K562 (cell line): ENCODE results near the gene SLC7A9. TPM values are rescaled to one million over a fixed set of nuclear protein-coding genes. Genes with fewer than 3 reads are reported as not detected.

ENCODE experiments used
- ATAC-seq: fragments of 200-7000 bp; cut with Tn5 transposase; 3 replicates; pipeline ENCODE4 v1.9.1; 2020; ENCODE audit warnings: moderate library complexity
- BruUV-seq: library from RNA; stranded (reverse); fragments of 400-500 nt; replicated peaks from 2 replicates; lab custom pipeline; 2021; lab: Mats Ljungman, UMichigan
- CTCF ChIA-PET: fragments of 300-600 bp; formaldehyde crosslinking; extraction: SDS; loops from one replicate; lab custom pipeline; 2021; ENCODE audit warnings: low intra/inter-chr PET ratio; lab: Yijun Ruan, JAX
- POLR2A ChIA-PET: fragments of 300-600, 350-650 bp; sonication (Branson Sonifier 250); formaldehyde crosslinking; extraction: SDS; loops from one replicate; lab custom pipeline; 2021; ENCODE audit warnings: antibody characterized with exemption, inconsistent platforms; lab: Yijun Ruan, JAX
- DNase-seq, 4 experiments: peaks; one replicate each; pipeline versions ENCODE4 v3.0.0 to v3.0.0-alpha.2; 2011 to 2018; ENCODE audit warnings: low spot score in 3 of 4, mixed read lengths in 3 of 4; ENCODE audit errors: extremely low read depth in 1 of 4
- FAIRE-seq: peaks from 2 replicates; lab custom pipeline; 2011; peaks lifted over from hg19 to GRCh38; lab: Jason Lieb, UNC
- H2AFZ ChIP-seq: 2 replicates; pipeline ENCODE4 v1.6.0; 2011; ENCODE audit warnings: low read depth, low read length, control low read depth, inconsistent platforms
- H3K27ac ChIP-seq: fragments of 200-600 bp; 3 replicates; pipeline ENCODE4 v1.8.0; 2011; ENCODE audit warnings: low read depth, mild to moderate bottlenecking, control low read depth, inconsistent platforms, low read length, moderate library complexity, mixed read lengths; ENCODE audit errors: extremely low read depth
- H3K27me3 ChIP-seq, 2 experiments: fragments of 300-600 bp in 1 of 2; 2 replicates in 1 of 2; 3 replicates in 1 of 2; pipeline versions ENCODE4 v1.6.0 to v1.8.0; 2011; ENCODE audit warnings: inconsistent platforms in 2 of 2, low read length in 2 of 2, mild to moderate bottlenecking in 1 of 2, mixed read lengths in 1 of 2, moderate library complexity in 1 of 2; ENCODE audit not compliant: control insufficient read depth in 2 of 2, insufficient read depth in 2 of 2
- H3K36me3 ChIP-seq: fragments of 300-600 bp; 3 replicates; pipeline ENCODE4 v1.8.0; 2011; ENCODE audit warnings: mild to moderate bottlenecking, low read length, inconsistent platforms; ENCODE audit not compliant: control insufficient read depth, insufficient read depth
- H3K4me1 ChIP-seq, 2 experiments: fragments of 200-600 bp in 1 of 2; replicated peaks in 1 of 2; 2 replicates in 1 of 2; 3 replicates in 1 of 2; pipeline versions ENCODE4 v1.5.1 to v1.8.0; 2011; ENCODE audit warnings: inconsistent platforms in 2 of 2, low read length in 2 of 2, mild to moderate bottlenecking in 1 of 2, mixed read lengths in 1 of 2, moderate library complexity in 1 of 2; ENCODE audit not compliant: control insufficient read depth in 2 of 2, insufficient read depth in 2 of 2
- H3K4me2 ChIP-seq: 2 replicates; pipeline ENCODE4 v1.6.1; 2011; ENCODE audit warnings: low read length, control low read depth, inconsistent platforms, mixed read lengths; ENCODE audit not compliant: insufficient read depth
- H3K4me3 ChIP-seq: fragments of 200-600 bp; sonication (generic), shearing (Covaris generic); 2 replicates; pipeline ENCODE4 v1.5.1; 2016; ENCODE audit warnings: control low read depth, inconsistent platforms
- H3K79me2 ChIP-seq: fragments of 200-600 bp; 3 replicates; pipeline ENCODE4 v1.8.0; 2011; ENCODE audit warnings: low read length, inconsistent platforms; ENCODE audit not compliant: control insufficient read depth, insufficient read depth
- H3K9ac ChIP-seq, 2 experiments: 2 replicates each; pipeline versions ENCODE4 v1.6.0 to v1.6.1; 2011; ENCODE audit warnings: low read depth in 2 of 2, low read length in 2 of 2, control low read depth in 1 of 2, inconsistent platforms in 1 of 2, mild to moderate bottlenecking in 1 of 2, mixed read lengths in 1 of 2; ENCODE audit not compliant: insufficient read depth in 1 of 2
- H3K9me1 ChIP-seq: one replicate; pipeline ENCODE4 v1.6.0; 2011; ENCODE audit warnings: inconsistent platforms, mild to moderate bottlenecking, low read length, moderate library complexity; ENCODE audit not compliant: control insufficient read depth, insufficient read depth
- H3K9me3 ChIP-seq: replicated peaks from 2 replicates; pipeline ENCODE4 v1.5.1; 2011; ENCODE audit warnings: low read depth, low read length, inconsistent platforms; ENCODE audit not compliant: control insufficient read depth, insufficient read depth
- H4K20me1 ChIP-seq: replicated peaks from 2 replicates; pipeline ENCODE4 v1.6.1; 2011; ENCODE audit warnings: low read length, inconsistent platforms, mixed read lengths; ENCODE audit not compliant: control insufficient read depth, insufficient read depth
- AFF1 ChIP-seq, 2 experiments: fragments of 450-650 bp; IDR thresholded peaks; 2 replicates each; pipeline ENCODE4 v1.6.1; 2018; ENCODE audit warnings: mild to moderate bottlenecking in 2 of 2, low read depth in 1 of 2; ENCODE audit not compliant: partially characterized antibody in 2 of 2
- ATF1 ChIP-seq, 2 experiments: fragments of 450-650 bp in 1 of 2; IDR thresholded peaks; 2 replicates each; pipeline ENCODE4 v1.6.1; 2016; ENCODE audit warnings: missing compliant biosample characterization in 1 of 2, missing genetic modification characterization in 1 of 2
- L3MBTL2 ChIP-seq: fragments of 450-650 bp; IDR thresholded peaks from 2 replicates; pipeline ENCODE4 v1.6.1; 2016; ENCODE audit warnings: mild to moderate bottlenecking, moderate library complexity
- TEAD1 ChIP-seq, 2 experiments: fragments of 450-650 bp in 1 of 2; sonication (generic) in 1 of 2; formaldehyde crosslinking; IDR thresholded peaks; 2 replicates each; pipeline versions ENCODE4 v1.4.0 to v1.8.0; 2020 to 2022; ENCODE audit warnings: mild to moderate bottlenecking in 2 of 2, missing genetic modification reagents in 1 of 2
- WGBS: fragments of 100-300 bp; shearing (Covaris generic); methylation state at CpG from one replicate; pipeline ENCODE4 v1.1.6; 2016; ENCODE audit warnings: low coverage, mixed read lengths; ENCODE audit not compliant: insufficient coverage; ENCODE audit errors: missing lambda C conversion rate; 5-methylcytosine and 5-hydroxymethylcytosine counted together
- in situ Hi-C: fragments of 300-500 bp; cut with MboI; formaldehyde crosslinking; loops from 4 replicates; pipeline ENCODE4 v1.15.0; 2018; ENCODE audit warnings: inconsistent platforms, mixed read lengths
- intact Hi-C: fragments of 100-400 bp; cut with micrococcal nuclease; formaldehyde crosslinking; loops from 2 replicates; pipeline ENCODE4 v1.14.2; 2022
- polyA plus RNA-seq, 8 experiments: library from polyadenylated mRNA; depleted of rRNA in 4 of 8; stranded (reverse) in 5 of 8; unstranded in 3 of 8; fragments of >200 nt; fragmentation: Nextera tagmentation in 2 of 8; fragmentation: Illumina TruSeq in 1 of 8; extraction: Ambion mirVana in 2 of 8; extraction: Trizol in 1 of 8; gene quantifications; 2 replicates each; pipeline versions ENCODE4 v1.2.1 to v1.2.3, GENCODE V29; 2011 to 2014; ENCODE audit warnings: inconsistent platforms in 1 of 8, missing spikeins in 1 of 8
- total RNA-seq, 7 experiments: library from RNA; depleted of rRNA in 6 of 7; stranded (reverse); fragments of >200 nt in 6 of 7; fragmentation: Illumina TruSeq in 2 of 7; extraction: Trizol in 2 of 7; gene quantifications; 2 replicates each; pipeline versions ENCODE4 v1.2.1 to v1.2.3, GENCODE V29; 2011 to 2021; ENCODE audit warnings: low replicate concordance in 1 of 7

SLC7A9 gene
- total and polyA plus RNA-seq, 9 of the 15 experiments (the other 6 are each of a cell fraction or from before 2014, with no cell fraction given): not detected

GRCh38 chr19:32824916-32825608, 44.5 kb downstream of the SLC7A9 start:
- DNase-seq (no peak), ATAC-seq (no peak; the same call in 2 of the 3 replicates), FAIRE-seq (no peak)
- peaks cover 0 to 10% of the 10 kb centered on the region in 2 experiments; a peak in 1 of 5 replicates for H3K4me1 ChIP-seq
- CTCF ChIA-PET: no interaction called here
- H3K4me3 ChIP-seq: no peak overlapping the region
- no peaks in the 10 kb centered on the region for H3K36me3 ChIP-seq
- 0 out of 2 replicates have a peak, but pooled peaks have one; percentile 30 for TF ChIP-seq L3MBTL2
- no peak for TF ChIP-seq ATF1 (CRISPR knock-in tag; IDR thresholded peaks at IDR 0.05)
- peak; percentile 45; the same call in 1 of the 2 replicates for TF ChIP-seq ATF1 (tag; IDR thresholded peaks at IDR 0.05)
- no peak for TF ChIP-seq TEAD1 (CRISPR knock-in tag; IDR thresholded peaks at IDR 0.05)
- no peak for TF ChIP-seq AFF1 (IDR thresholded peaks at IDR 0.05; ENCODE audit: low read depth in 1 of 2, partially characterized antibody in 2 of 2)
- no peaks in the 10 kb centered on the region for H3K79me2 ChIP-seq
- BruUV-seq: no TSS peak
- no peak overlapping the region for H3K4me2 ChIP-seq
- H3K27ac ChIP-seq: no peak overlapping the region
- WGBS: 9% methylated on average over 20 of the region's 21 CpGs
- intact Hi-C loops: no loop called here
- POLR2A ChIA-PET: no interaction called here
- H3K9me3 ChIP-seq: no peaks in the 10 kb centered on the region
- H3K9me1 ChIP-seq: no peaks in the 10 kb centered on the region
- H3K9ac ChIP-seq: 0 out of 4 replicates have a peak overlapping the region, but pooled peaks of 1 of the 2 experiments have one; percentile 5
- in situ Hi-C loops: no loop called here
- peaks cover 47 to 64% of the 10 kb centered on the region in 2 experiments for H3K27me3 ChIP-seq
- H2AFZ ChIP-seq: no peak overlapping the region
- 0 out of 2 replicates have a peak, but pooled peaks cover 5% of the 10 kb centered on the region for H4K20me1 ChIP-seq
